NCI-H526 (cell line): Measurements from ENCODE around the gene HCFC1.

Source experiments
- DNase-seq, 2 experiments: peaks; one replicate each; lab custom pipeline; 2025; lab: John Stamatoyannopoulos, UW

HCFC1 gene

GRCh38 chrX:153973127-153974002, 1.7 kb upstream of the HCFC1 start:
- peak in 1 of 2 experiments; percentile 38 for DNase-seq

DNA sequence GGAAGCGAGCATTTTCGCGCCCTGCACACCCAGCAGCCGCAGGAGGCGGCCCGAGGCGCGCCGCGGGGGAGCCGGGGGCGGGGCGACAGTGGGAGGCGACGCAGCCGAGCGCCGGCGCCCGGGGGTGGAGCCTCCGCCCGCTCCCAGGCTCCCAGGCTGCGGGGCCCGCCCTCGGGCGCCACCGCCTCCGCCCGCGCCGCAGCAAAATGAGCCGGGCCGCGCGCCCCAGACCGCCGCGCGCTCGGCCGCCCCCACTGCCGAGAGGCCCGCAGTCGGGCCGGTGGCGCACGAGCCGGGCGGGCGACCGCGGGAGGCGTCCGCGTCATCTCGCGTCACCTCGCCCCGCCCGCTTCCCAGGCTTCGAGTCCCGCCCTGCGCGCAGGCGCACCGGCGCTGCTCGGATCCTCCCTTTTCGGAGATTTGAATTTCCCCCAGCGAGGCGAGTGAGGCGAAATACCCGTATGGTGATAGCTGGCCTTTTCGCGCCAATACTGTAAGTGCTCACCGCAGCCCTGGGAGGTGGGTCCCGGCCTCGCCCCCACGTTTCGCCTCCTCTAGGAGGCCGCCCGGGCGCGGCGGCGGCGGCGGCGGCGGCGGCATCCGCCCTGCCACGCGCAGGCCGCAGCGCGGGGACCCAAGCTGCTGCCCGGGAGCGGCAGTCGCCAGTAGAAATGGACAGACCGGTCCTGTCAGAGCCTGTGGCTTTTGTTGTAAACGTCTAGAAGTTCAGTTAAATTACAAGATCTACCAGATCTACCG, 929 bp upstream of the HCFC1 start, which contains the start of gene TMEM187:
TSS of gene TMEM187 (plus strand) at position 387 of the 759 bp plus-strand sequence. CDS start 9,309 bp downstream, outside the sequence.
- DNase-seq: peak; percentile 78 to 95

DNA sequence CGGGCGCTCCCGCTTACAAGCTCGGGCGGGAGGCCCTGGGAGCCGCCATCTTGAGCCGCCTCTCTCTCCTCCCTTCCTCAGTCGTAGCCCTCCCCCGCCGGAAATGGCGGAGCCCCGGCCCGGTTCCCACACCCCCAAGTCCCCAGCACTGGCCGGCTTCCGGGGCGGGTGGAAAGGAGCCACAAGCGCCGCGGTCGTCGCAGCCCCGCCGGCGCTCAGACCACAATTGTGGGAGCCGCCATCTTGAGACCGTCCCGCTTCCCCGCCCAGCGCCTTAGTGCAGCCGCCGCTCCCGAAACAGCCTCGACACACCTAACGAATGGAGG, 531 bp downstream of the HCFC1 start:
- DNase-seq: peak; percentile 53 to 85

- DNase-seq: peak; percentile 49 to 58
These were observed 1.1 kb downstream of the HCFC1 start for GRCh38 chrX:153970357-153971123.

- no peak for DNase-seq
These were observed 1.7 kb downstream of the HCFC1 start for GRCh38 chrX:153969904-153970356.

DNA sequence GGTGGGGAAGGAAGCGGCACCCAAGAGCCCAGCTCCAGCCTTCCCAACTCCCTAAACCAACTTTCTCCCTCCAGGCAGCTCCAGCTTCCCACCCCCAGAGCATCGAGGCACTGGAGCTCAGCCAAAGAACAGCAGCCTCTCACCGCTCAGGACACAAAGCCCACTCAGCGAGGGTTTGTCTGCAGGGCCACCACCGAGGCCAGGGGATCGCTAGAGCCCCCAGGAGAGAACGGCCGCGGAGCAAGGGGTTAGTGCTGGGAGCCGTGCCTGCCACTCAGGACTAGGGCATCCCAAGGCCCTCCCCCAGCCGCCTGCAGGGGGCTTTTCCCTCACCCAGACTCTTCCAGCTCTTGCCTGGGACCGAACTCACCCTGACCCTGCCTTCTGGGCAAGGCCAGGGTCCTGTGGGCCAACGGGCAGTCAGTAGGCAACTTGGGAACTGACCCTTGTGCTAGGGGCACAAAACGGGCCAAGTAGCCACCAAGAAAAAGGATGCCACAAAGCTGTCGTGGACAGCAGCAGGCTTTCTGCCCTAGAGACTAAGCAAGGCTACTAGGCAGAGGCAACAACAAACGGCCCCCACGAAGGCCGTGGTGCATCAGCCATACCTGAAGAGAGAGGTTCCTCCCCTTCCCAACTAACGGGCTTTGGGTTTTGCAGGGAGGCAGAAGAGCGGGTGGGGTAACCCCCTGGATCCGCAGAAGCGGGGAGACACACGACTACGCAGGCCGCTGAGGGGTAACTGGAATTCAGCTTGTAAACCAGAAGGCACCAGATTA, 2.3 kb downstream of the HCFC1 start:
- peak in 1 of 2 experiments; percentile 38 for DNase-seq

- peak; percentile 18 to 74 for DNase-seq
These were observed 2.9 kb downstream of the HCFC1 start for GRCh38 chrX:153968754-153969124.

DNA sequence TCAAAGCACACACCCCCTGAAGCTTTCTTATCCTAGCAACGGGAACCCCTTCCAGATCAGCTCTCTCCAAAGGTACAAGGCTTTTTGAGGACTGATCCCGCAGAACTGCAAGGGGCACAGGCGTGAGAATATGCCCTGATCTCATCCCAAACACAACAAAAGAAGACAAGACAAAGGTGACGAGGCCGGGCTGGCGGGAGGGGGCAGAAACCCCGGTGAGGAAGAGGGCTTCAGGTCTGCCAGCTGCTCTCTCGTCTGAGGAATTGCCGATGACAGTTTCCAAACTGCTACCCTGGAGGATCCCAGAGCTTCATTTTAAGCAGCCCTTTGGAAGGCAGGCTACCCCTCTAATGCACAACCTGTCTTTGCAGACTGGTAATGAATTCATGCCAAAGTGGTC, 3.4 kb downstream of the HCFC1 start:
- DNase-seq: no peak

- no peak for DNase-seq
These were observed 3.9 kb downstream of the HCFC1 start for GRCh38 chrX:153967536-153968224.

GRCh38 chrX:153966841-153967535, 4.6 kb downstream of the HCFC1 start:
- no peak for DNase-seq

- DNase-seq: no peak
These were observed 5.3 kb downstream of the HCFC1 start for GRCh38 chrX:153966283-153966688.

DNA sequence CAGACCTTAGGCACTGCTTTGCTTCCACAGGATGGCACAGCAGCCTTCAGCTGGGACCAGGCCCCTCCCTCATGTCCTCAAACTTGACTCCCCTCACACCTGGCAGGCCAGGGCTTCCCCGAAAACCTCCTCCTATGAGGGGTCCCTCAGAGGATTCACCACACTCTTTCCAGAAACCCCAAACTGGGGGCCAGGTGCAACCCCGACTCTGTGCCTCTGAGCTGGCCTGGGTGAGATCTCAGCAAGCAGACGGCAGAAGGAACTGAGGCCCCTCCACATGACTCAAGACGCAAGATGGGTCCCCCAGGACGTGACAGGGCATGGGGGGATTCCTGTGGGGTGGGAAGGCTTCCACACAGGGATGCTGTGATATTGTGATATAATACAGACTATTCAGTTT, 6.2 kb downstream of the HCFC1 start:
- DNase-seq: no peak

DNA sequence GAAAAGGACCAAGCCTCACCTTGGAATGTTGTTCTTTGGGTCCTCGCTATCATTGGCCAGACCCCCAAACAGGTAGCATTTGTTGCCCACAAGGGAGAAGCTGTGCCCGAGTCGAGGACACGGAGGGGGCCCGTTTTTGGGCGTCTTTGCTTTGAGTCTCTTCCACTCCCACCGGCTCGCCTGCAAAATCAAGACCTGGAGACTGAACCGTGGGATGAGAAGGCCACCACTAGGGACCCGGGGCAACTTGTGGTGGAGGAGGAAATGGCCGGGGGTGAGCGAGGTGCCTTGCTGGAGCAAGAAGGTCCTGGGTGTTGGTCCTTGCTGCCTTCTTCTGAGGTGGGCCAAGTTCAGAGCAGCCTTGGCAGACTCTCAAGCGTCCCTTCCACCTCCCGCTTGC, 7.5 kb downstream of the HCFC1 start:
- no peak for DNase-seq

DNA sequence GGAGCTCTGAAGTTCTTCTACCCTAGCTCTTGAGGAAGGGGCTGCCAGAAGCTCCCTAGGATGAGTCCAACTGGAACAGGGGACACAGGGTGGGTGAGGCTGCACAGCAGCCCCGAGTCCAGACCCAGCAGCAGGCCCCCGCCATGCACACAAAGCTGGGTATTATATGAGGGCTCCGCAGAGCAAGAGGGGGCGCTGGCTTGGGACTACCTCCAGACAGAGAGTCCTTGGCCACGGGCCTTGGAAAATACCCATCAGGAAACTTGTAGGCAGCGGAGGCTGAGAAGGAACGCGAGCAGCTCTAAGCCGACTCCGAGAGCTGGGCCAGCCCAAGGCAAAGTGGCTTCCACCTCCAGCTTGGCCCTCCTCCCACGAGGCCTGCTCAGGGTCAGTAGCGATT, 8.1 kb downstream of the HCFC1 start:
- DNase-seq: no peak

DNA sequence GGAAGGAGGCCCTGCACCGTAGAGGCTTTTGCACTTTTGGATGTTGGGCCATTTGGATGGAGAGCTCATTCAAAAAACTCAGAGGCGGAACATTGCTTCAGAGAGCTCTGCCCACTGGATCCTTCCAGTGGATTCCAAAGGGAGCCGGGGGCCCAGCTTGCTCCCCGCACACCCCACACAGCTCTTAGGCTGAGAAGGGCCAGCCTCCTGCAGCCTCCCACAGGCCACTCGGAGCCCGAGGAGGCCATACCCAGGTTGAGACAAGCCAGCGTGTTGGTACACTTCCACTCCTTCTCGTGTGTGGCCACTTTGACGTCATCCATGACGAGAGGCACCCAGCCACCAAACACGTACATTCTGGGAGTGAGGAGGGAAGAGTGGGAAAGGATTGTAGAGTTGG, 10.3 kb downstream of the HCFC1 start:
- no peak for DNase-seq

GRCh38 chrX:153960786-153961185, 10.8 kb downstream of the HCFC1 start:
- no peak for DNase-seq

- DNase-seq: no peak
These were observed 11.5 kb downstream of the HCFC1 start for GRCh38 chrX:153960077-153960476.

GRCh38 chrX:153959649-153960048, 12.0 kb downstream of the HCFC1 start:
- DNase-seq: no peak

- DNase-seq: no peak
These were observed 13.0 kb downstream of the HCFC1 start for GRCh38 chrX:153958605-153959004.

DNA sequence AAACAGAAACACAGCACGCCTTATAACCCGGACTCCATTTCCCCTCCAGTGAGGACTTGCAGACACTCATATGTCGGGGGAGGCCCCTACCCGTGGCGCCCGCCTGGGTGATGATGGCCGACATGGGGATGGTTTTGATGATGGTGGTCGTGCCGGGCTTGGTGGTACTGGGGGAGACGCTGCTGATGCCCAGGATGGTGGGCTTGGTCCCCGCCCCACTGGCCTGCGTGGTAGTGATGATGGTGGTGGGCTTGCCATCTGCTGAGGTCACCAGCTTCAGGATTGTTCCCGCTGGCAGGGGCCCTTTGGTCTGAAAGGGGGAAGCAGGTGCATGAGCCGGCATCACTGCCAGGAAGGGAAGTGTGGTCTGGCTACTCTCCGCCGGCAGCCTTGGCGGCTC, 14.4 kb downstream of the HCFC1 start:
- no peak for DNase-seq
